H1 (cell line): Measurements from ENCODE around the gene SMG7. TPM values are rescaled to one million over a fixed set of nuclear protein-coding genes. Genes with fewer than 3 reads are reported as not detected.

Source experiments
- CTCF ChIA-PET: fragments of 300-600 bp; sonication (Branson Sonifier 250); formaldehyde crosslinking; loops from one replicate; lab custom pipeline; 2021; ENCODE audit not compliant: partially characterized antibody; lab: Charles Lee
- POLR2A ChIA-PET: fragments of 300-600 bp; sonication (Branson Sonifier 250); formaldehyde crosslinking; loops from one replicate; lab custom pipeline; 2021; ENCODE audit warnings: inconsistent platforms; ENCODE audit not compliant: partially characterized antibody; lab: Charles Lee
- DNase-seq, 2 experiments: peaks; one replicate each; pipeline versions ENCODE4 v3.0.0 to v3.0.0-alpha.2; 2010 to 2022; ENCODE audit warnings: low spot score in 2 of 2, low read depth in 1 of 2, mixed read lengths in 1 of 2
- FAIRE-seq: peaks from 2 replicates; lab custom pipeline; 2011; peaks lifted over from hg19 to GRCh38; lab: Jason Lieb, UNC
- H2AFZ ChIP-seq: 2 replicates; pipeline ENCODE4 v1.8.1; 2012; ENCODE audit warnings: low read length, inconsistent platforms
- H2AK5ac ChIP-seq: 2 replicates; pipeline ENCODE4 v1.6.1; 2013; ENCODE audit warnings: low read depth, low read length
- H2BK120ac ChIP-seq: replicated peaks from 2 replicates; pipeline ENCODE3; 2013; ENCODE audit warnings: low read depth, low read length, inconsistent platforms
- H2BK12ac ChIP-seq: 2 replicates; pipeline ENCODE4 v1.6.1; 2013; ENCODE audit warnings: low read depth, low read length
- H2BK15ac ChIP-seq: 2 replicates; pipeline ENCODE4 v1.6.1; 2013; ENCODE audit warnings: low read length
- H2BK20ac ChIP-seq: 2 replicates; pipeline ENCODE4 v1.6.1; 2013; ENCODE audit warnings: low read length
- H2BK5ac ChIP-seq: 2 replicates; pipeline ENCODE4 v1.6.1; 2013; ENCODE audit warnings: low read depth, low read length
- H3K14ac ChIP-seq: 2 replicates; pipeline ENCODE4 v1.6.1; 2013; ENCODE audit warnings: inconsistent platforms; ENCODE audit not compliant: insufficient read length
- H3K18ac ChIP-seq: 2 replicates; pipeline ENCODE4 v1.6.1; 2013; ENCODE audit warnings: low read length; ENCODE audit errors: extremely low read depth
- H3K23ac ChIP-seq: 2 replicates; pipeline ENCODE4 v1.6.1; 2013; ENCODE audit warnings: inconsistent platforms; ENCODE audit not compliant: insufficient read length
- H3K23me2 ChIP-seq: 2 replicates; pipeline ENCODE4 v1.6.1; 2013; ENCODE audit warnings: low read depth, low read length
- H3K27ac ChIP-seq: 2 replicates; pipeline ENCODE4 v1.6.1; 2011; ENCODE audit warnings: low read depth, low read length, inconsistent platforms
- H3K27me3 ChIP-seq, 4 experiments: replicated peaks in 1 of 4; 1 replicate in 1 of 4; 2 replicates in 3 of 4; pipeline versions ENCODE4 v1.6.1 to v1.8.1; 2011 to 2013; ENCODE audit warnings: low read length in 3 of 4, mild to moderate bottlenecking in 3 of 4, inconsistent platforms in 2 of 4, mixed read lengths in 2 of 4, moderate library complexity in 1 of 4; ENCODE audit not compliant: control insufficient read depth in 3 of 4, insufficient read depth in 3 of 4; ENCODE audit errors: extremely low read depth in 1 of 4
- H3K36me3 ChIP-seq, 4 experiments: 2 replicates each; pipeline versions ENCODE4 v1.6.1 to v1.8.1; 2011 to 2013; ENCODE audit warnings: mild to moderate bottlenecking in 4 of 4, low read length in 3 of 4, moderate library complexity in 2 of 4, control low read depth in 1 of 4, inconsistent platforms in 1 of 4; ENCODE audit not compliant: insufficient read depth in 4 of 4, control insufficient read depth in 2 of 4
- H3K4ac ChIP-seq: replicated peaks from 2 replicates; pipeline ENCODE3; 2013; ENCODE audit warnings: low read length, low read depth, mixed read lengths, inconsistent platforms; ENCODE audit not compliant: insufficient read length
- H3K4me1 ChIP-seq, 4 experiments: replicated peaks in 1 of 4; 1 replicate in 1 of 4; 2 replicates in 3 of 4; pipeline versions ENCODE4 v1.6.1 to v1.8.1; 2011 to 2013; ENCODE audit warnings: low read length in 3 of 4, inconsistent platforms in 2 of 4, mixed read lengths in 1 of 4; ENCODE audit not compliant: insufficient read depth in 4 of 4, control insufficient read depth in 3 of 4
- H3K4me2 ChIP-seq, 2 experiments: 2 replicates each; pipeline versions ENCODE4 v1.6.1 to v1.8.1; 2011 to 2013; ENCODE audit warnings: low read depth in 2 of 2, low read length in 2 of 2, control low read depth in 1 of 2, inconsistent platforms in 1 of 2, mild to moderate bottlenecking in 1 of 2; ENCODE audit not compliant: insufficient read depth in 1 of 2
- H3K4me3 ChIP-seq, 4 experiments: fragments of 200-600, 300-600 bp in 1 of 4; sonication (generic), shearing (Covaris generic), sonication (Bioruptor Twin) in 1 of 4; 2 replicates each; pipeline versions ENCODE4 v1.5.1 to v1.8.1; 2011 to 2016; ENCODE audit warnings: low read length in 4 of 4, low read depth in 3 of 4, control low read depth in 2 of 4, inconsistent platforms in 2 of 4, mild to moderate bottlenecking in 2 of 4, mixed read lengths in 1 of 4, moderate library complexity in 1 of 4; ENCODE audit not compliant: insufficient read depth in 2 of 4; ENCODE audit errors: extremely low read depth in 1 of 4
- H3K56ac ChIP-seq: replicated peaks from 2 replicates; pipeline ENCODE3; 2013; ENCODE audit warnings: low read depth, mild to moderate bottlenecking, mixed read lengths, low read length, inconsistent platforms; ENCODE audit not compliant: insufficient read length
- H3K79me1 ChIP-seq: 2 replicates; pipeline ENCODE4 v1.6.1; 2013; ENCODE audit warnings: low read depth, low read length, control low read depth
- H3K79me2 ChIP-seq, 2 experiments: 2 replicates each; pipeline versions ENCODE4 v1.6.1 to v1.8.1; 2012 to 2013; ENCODE audit warnings: low read length in 2 of 2, mild to moderate bottlenecking in 2 of 2, inconsistent platforms in 1 of 2; ENCODE audit not compliant: insufficient read depth in 2 of 2, control insufficient read depth in 1 of 2
- H3K9ac ChIP-seq, 4 experiments: replicated peaks in 1 of 4; 1 replicate in 1 of 4; 2 replicates in 3 of 4; pipeline versions ENCODE4 v1.6.1 to v1.8.1; 2011 to 2013; ENCODE audit warnings: low read depth in 3 of 4, low read length in 3 of 4, control low read depth in 2 of 4, mild to moderate bottlenecking in 2 of 4, moderate library complexity in 2 of 4, inconsistent platforms in 1 of 4; ENCODE audit errors: extremely low read depth in 1 of 4
- H3K9me3 ChIP-seq, 2 experiments: 2 replicates each; pipeline versions ENCODE4 v1.6.1 to v1.8.1; 2012 to 2013; ENCODE audit warnings: mild to moderate bottlenecking in 2 of 2, moderate library complexity in 2 of 2, control low read depth in 1 of 2, inconsistent platforms in 1 of 2, low read depth in 1 of 2, low read length in 1 of 2, mixed read lengths in 1 of 2; ENCODE audit not compliant: insufficient read depth in 2 of 2
- H4K20me1 ChIP-seq, 2 experiments: replicated peaks in 1 of 2; 2 replicates each; pipeline versions ENCODE3 to v1.8.1; 2011 to 2013; ENCODE audit warnings: inconsistent platforms in 2 of 2, low read length in 2 of 2, mild to moderate bottlenecking in 1 of 2; ENCODE audit not compliant: insufficient read depth in 2 of 2, control insufficient read depth in 1 of 2
- H4K5ac ChIP-seq: 2 replicates; pipeline ENCODE4 v1.6.1; 2013; ENCODE audit warnings: low read length, low read depth, mixed read lengths, inconsistent platforms; ENCODE audit not compliant: insufficient read length
- H4K8ac ChIP-seq: 2 replicates; pipeline ENCODE4 v1.8.0; 2013; ENCODE audit warnings: mild to moderate bottlenecking, moderate library complexity, low read length, inconsistent platforms; ENCODE audit not compliant: insufficient read depth; ENCODE audit errors: extremely low read depth
- H4K91ac ChIP-seq: replicated peaks from 2 replicates; pipeline ENCODE3; 2013; ENCODE audit warnings: low read length, mixed read lengths, inconsistent platforms; ENCODE audit not compliant: insufficient read length
- CHD2 ChIP-seq: IDR thresholded peaks from 2 replicates; pipeline ENCODE4 v1.6.1; 2012; ENCODE audit warnings: low read length, improper control_type of control experiment
- JUN ChIP-seq: IDR thresholded peaks from 2 replicates; pipeline ENCODE4 v1.6.1; 2011; ENCODE audit warnings: low read depth, mild to moderate bottlenecking, improper control_type of control experiment, low read length
- KDM5A ChIP-seq: fragments of 200-600 bp; IDR thresholded peaks from 2 replicates; pipeline ENCODE4 v1.7.1; 2012; ENCODE audit warnings: mild to moderate bottlenecking, low read length, inconsistent platforms, mixed read lengths
- POU5F1 ChIP-seq: IDR thresholded peaks from 2 replicates; pipeline ENCODE4 v1.6.1; 2011; ENCODE audit warnings: low read depth, mild to moderate bottlenecking, low read length, moderate library complexity
- RBBP5 ChIP-seq: IDR thresholded peaks from 2 replicates; pipeline ENCODE4 v1.7.1; 2012; ENCODE audit warnings: low read depth, mild to moderate bottlenecking, inconsistent platforms, low read length, moderate library complexity, borderline replicate concordance
- TBP ChIP-seq: IDR thresholded peaks from 2 replicates; pipeline ENCODE4 v1.6.1; 2011; ENCODE audit warnings: low read depth, low read length, improper control_type of control experiment
- WGBS, 2 experiments: shearing (Covaris generic) in 1 of 2; methylation state at CpG; one replicate each; pipeline versions ENCODE4 v1.1.6 to v1.1.7; 2013 to 2015; ENCODE audit warnings: low lambda C conversion rate in 2 of 2, mixed read lengths in 2 of 2, inconsistent platforms in 1 of 2, low coverage in 1 of 2, missing lambda C conversion rate in 1 of 2; ENCODE audit not compliant: insufficient replicate concordance in 2 of 2, insufficient coverage in 1 of 2, insufficient read length in 1 of 2; ENCODE audit errors: extremely low coverage in 1 of 2, missing lambda C conversion rate in 1 of 2; 5-methylcytosine and 5-hydroxymethylcytosine counted together
- polyA plus RNA-seq, 7 experiments: library from polyadenylated mRNA; depleted of rRNA in 3 of 7; stranded (reverse) in 5 of 7; unstranded in 2 of 7; fragments of >200 nt in 5 of 7; fragments of 200-250 nt in 2 of 7; gene quantifications; 1 replicate in 5 of 7; 2 replicates in 1 of 7; 4 replicates in 1 of 7; pipeline versions ENCODE4 v1.2.1 to v1.2.3, GENCODE V29; 2011 to 2013; ENCODE audit warnings: missing spikeins in 2 of 7, mixed read lengths in 2 of 7
- total RNA-seq: library from RNA; stranded (reverse); fragmentation: NEBNext Ultra II Directional; extraction: Animal tissue kit (Norgen Biotek cat#: 25700); gene quantifications from 2 replicates; pipeline ENCODE4 v1.2.1, GENCODE V29; 2021

SMG7 gene
- total and polyA plus RNA-seq, 2 of the 8 experiments (the other 6 are each of a cell fraction or from before 2014, with no cell fraction given), result 39.3 to 65.6 TPM

- no peak overlapping the region; the same call in 1 of the 2 replicates for H3K27ac ChIP-seq
- peaks cover 32 to 58% of the 10 kb centered on the region in 2 experiments for H3K79me2 ChIP-seq
Observed at GRCh38 chr1:183473217-183473536, 878 bp downstream of the SMG7 start.

More at GRCh38 chr1:183473217-183473536, 878 bp downstream of the SMG7 start:
- Histone ChIP-seq H4K5ac (no peak overlapping the region), H3K36me3 (no peaks in the 10 kb centered on the region; a peak in 2 of 8 replicates), H2BK15ac (no peak overlapping the region), H3K4me2 (peak overlapping the region; percentile 79 to 93), H2BK12ac (no peak overlapping the region), H3K23me2 (peaks cover 9% of the 10 kb centered on the region), H3K27me3 (no peaks in the 10 kb centered on the region), H3K4ac (no peak overlapping the region), H2AK5ac (0 out of 2 replicates have a peak overlapping the region, but pooled peaks have one; percentile 29), H2BK20ac (no peak overlapping the region), H3K9me3 (no peaks in the 10 kb centered on the region), H2BK5ac (peak overlapping the region; percentile 89; the same call in 1 of the 2 replicates), H3K56ac (no peak overlapping the region), H3K14ac (no peak overlapping the region), H4K8ac (no peak overlapping the region), H3K4me1 (peaks cover 0 to 2% (median 1%) of the 10 kb centered on the region in 4 experiments; a peak in 2 of 7 replicates), H3K18ac (no peak overlapping the region; the same call in 1 of the 2 replicates), H3K23ac (no peak overlapping the region), H3K4me3 (peak overlapping the region; percentile 86 to 91 (median 90)), H2BK120ac (no peak overlapping the region), H3K9ac (peak overlapping the region in 3 of 4 experiments; percentile 82 to 88 (median 84); a peak in 4 of 7 replicates), H2AFZ (no peak overlapping the region), H4K20me1 (peaks cover 6 to 11% of the 10 kb centered on the region in 2 experiments), H3K79me1 (peaks cover 7% of the 10 kb centered on the region), H4K91ac (no peak overlapping the region)
- 35% methylated on average over 9 of the region's 9 CpGs; no CpG with 5 or more reads in 1 of the 2 experiments for WGBS, 2 experiments
- TF ChIP-seq POU5F1 (no peak), KDM5A (no peak), RBBP5 (no peak), CHD2 (no peak), JUN (no peak), TBP (no peak)
- ChIA-PET POLR2A (interaction anchor here (0.8 to 2.3 kb wide), 7 partner anchors 8 to 162 kb away, joined by 3 to 6 read pairs (median 3); partner anchors contain the start of gene ARPC5), CTCF (interaction anchor here (0.6 to 4.1 kb wide), 9 partner anchors 9 to 237 kb away, joined by 3 to 14 read pairs (median 3); no protein-coding TSS in a partner anchor)
- DNase-seq (no peak), FAIRE-seq (no peak)
